ENCODE measurements around the gene ITM2C. TPM values are rescaled to one million over a fixed set of nuclear protein-coding genes. Genes with fewer than 3 reads are reported as not detected.

The ITM2C gene
- total and polyA plus RNA-seq, 2 of the 13 experiments (the other 11 are each of a cell fraction or from before 2014, with no cell fraction given) = 70.5 to 270 TPM

DNA sequence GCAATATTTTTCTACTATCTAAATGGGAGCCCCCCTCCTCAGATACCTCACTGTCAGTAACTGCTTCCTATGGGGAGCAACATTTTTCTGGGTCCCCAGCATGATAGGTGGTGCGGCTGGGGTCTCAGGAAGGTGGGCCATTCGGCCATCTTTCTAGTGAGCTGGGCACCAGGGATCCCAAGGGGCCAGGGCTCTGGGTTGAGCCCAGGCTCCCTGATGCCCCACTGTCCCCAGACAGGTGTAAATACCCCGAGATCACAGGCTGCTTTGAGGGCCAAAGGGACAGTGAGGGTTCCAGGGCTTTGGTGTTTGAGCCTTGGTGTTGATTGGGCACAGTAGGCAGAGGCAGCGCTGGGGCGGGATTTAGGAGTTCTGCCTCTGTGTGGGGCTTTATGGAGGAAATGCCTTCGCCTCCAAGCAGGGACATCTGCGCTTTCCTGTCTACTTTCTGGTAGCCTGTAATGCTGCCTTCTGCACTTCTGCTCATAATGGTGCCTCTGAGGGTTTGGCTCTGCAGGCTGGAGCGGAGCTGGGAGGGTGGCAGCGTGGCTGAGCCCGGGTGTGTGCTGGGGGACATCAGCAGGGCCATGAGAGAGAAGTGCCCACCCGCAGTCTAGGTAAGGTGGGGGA lies 5.3 kb downstream of the ITM2C start:
- TF ChIP-seq, protein P1, sequence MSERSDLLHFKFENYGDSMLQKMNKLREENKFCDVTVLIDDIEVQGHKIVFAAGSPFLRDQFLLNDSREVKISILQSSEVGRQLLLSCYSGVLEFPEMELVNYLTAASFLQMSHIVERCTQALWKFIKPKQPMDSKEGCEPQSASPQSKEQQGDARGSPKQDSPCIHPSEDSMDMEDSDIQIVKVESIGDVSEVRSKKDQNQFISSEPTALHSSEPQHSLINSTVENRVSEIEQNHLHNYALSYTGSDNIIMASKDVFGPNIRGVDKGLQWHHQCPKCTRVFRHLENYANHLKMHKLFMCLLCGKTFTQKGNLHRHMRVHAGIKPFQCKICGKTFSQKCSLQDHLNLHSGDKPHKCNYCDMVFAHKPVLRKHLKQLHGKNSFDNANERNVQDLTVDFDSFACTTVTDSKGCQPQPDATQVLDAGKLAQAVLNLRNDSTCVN (CRISPR knock-in tag; IDR thresholded peaks at IDR 0.05; ENCODE audit: borderline replicate concordance) = no peak
- no peak for TF ChIP-seq TBX3 (IDR thresholded peaks at IDR 0.05; ENCODE audit: borderline replicate concordance)
- no peak for TF ChIP-seq GATA4 (IDR thresholded peaks at IDR 0.05; ENCODE audit: borderline replicate concordance, low read depth)
- no peak for TF ChIP-seq ZNF83 (CRISPR knock-in tag; IDR thresholded peaks at IDR 0.05; ENCODE audit: borderline replicate concordance)
- no peak for TF ChIP-seq HHEX (CRISPR knock-in tag; IDR thresholded peaks at IDR 0.05)
- no peak for TF ChIP-seq ZNF563 (CRISPR knock-in tag; IDR thresholded peaks at IDR 0.05)
- no peak for TF ChIP-seq ZNF570 (CRISPR knock-in tag; IDR thresholded peaks at IDR 0.05; ENCODE audit: borderline replicate concordance)
- TF ChIP-seq, protein P2, sequence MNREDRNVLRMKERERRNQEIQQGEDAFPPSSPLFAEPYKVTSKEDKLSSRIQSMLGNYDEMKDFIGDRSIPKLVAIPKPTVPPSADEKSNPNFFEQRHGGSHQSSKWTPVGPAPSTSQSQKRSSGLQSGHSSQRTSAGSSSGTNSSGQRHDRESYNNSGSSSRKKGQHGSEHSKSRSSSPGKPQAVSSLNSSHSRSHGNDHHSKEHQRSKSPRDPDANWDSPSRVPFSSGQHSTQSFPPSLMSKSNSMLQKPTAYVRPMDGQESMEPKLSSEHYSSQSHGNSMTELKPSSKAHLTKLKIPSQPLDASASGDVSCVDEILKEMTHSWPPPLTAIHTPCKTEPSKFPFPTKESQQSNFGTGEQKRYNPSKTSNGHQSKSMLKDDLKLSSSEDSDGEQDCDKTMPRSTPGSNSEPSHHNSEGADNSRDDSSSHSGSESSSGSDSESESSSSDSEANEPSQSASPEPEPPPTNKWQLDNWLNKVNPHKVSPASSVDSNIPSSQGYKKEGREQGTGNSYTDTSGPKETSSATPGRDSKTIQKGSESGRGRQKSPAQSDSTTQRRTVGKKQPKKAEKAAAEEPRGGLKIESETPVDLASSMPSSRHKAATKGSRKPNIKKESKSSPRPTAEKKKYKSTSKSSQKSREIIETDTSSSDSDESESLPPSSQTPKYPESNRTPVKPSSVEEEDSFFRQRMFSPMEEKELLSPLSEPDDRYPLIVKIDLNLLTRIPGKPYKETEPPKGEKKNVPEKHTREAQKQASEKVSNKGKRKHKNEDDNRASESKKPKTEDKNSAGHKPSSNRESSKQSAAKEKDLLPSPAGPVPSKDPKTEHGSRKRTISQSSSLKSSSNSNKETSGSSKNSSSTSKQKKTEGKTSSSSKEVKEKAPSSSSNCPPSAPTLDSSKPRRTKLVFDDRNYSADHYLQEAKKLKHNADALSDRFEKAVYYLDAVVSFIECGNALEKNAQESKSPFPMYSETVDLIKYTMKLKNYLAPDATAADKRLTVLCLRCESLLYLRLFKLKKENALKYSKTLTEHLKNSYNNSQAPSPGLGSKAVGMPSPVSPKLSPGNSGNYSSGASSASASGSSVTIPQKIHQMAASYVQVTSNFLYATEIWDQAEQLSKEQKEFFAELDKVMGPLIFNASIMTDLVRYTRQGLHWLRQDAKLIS (CRISPR knock-in tag; IDR thresholded peaks at IDR 0.05) = no peak
- TF ChIP-seq HIVEP1 (CRISPR knock-in tag; IDR thresholded peaks at IDR 0.05) = no peak
- TF ChIP-seq ZMYM4 (CRISPR knock-in tag; IDR thresholded peaks at IDR 0.05) = no peak
- no peak for TF ChIP-seq MTA3 (CRISPR knock-in tag; IDR thresholded peaks at IDR 0.05)
- no peak for TF ChIP-seq NFATC3 (CRISPR knock-in tag; IDR thresholded peaks at IDR 0.05)
- TF ChIP-seq ZNF121 (CRISPR knock-in tag; IDR thresholded peaks at IDR 0.05) = no peak
- no peak for TF ChIP-seq NFIC (IDR thresholded peaks at IDR 0.05; ENCODE audit: low read length)
- no peak for TF ChIP-seq PITX1 (CRISPR knock-in tag; IDR thresholded peaks at IDR 0.05)
- TF ChIP-seq NR2C2 (CRISPR knock-in tag; IDR thresholded peaks at IDR 0.05; ENCODE audit: borderline replicate concordance) = no peak
- no peak for TF ChIP-seq FOXO1 (CRISPR knock-in tag; IDR thresholded peaks at IDR 0.05)
- TF ChIP-seq SMARCC2 (IDR thresholded peaks at IDR 0.05) = no peak
- TF ChIP-seq ZNF44 (CRISPR knock-in tag; IDR thresholded peaks at IDR 0.05) = no peak
- Histone ChIP-seq H3K4me1 (ENCODE audit: insufficient read depth, low read length) (peaks cover 22% of the 10 kb centered on the region), H3K4me3 (replicated peaks in 1 of 3; ENCODE audit: insufficient read depth in 1 of 3, low read depth in 2 of 3, low read length in 3 of 3) (no peak overlapping the region), H4K20me1 (ENCODE audit: insufficient read depth, low read length) (peaks cover 9% of the 10 kb centered on the region; the same call in 1 of the 2 replicates), H3K27me3 (ENCODE audit: control insufficient read depth in 1 of 2, insufficient read depth in 2 of 2, low read length in 2 of 2) (no peaks in the 10 kb centered on the region; a peak in 1 of 5 replicates), H3K79me2 (ENCODE audit: insufficient read depth, low read length) (no peaks in the 10 kb centered on the region), H3K9ac (ENCODE audit: insufficient read depth, low read depth, low read length) (no peak overlapping the region), H3K9me3 (ENCODE audit: low read length) (no peaks in the 10 kb centered on the region), H3K4me2 (ENCODE audit: low read depth, low read length) (no peak overlapping the region), H2AFZ (ENCODE audit: low read length) (no peak overlapping the region), H3K36me3 (replicated peaks in 1 of 2; ENCODE audit: control insufficient read depth in 1 of 2, insufficient read depth in 2 of 2, low read length in 2 of 2) (peaks cover 0 to 3% of the 10 kb centered on the region in 2 experiments; a peak in 1 of 5 replicates), H3K27ac (ENCODE audit: extremely low read length, insufficient read depth, low read length) (no peak overlapping the region)
- 95% methylated on average over 9 of the region's 11 CpGs for WGBS (ENCODE audit: low lambda C conversion rate)
- ChIA-PET CTCF (ENCODE audit: low intra/inter-chr PET ratio, low total read pairs) (no interaction called here), POLR2A (no interaction called here)
- no peak for DNase-seq (ENCODE audit: low spot score)
- ATAC-seq = no peak
- in situ Hi-C loops (cut with HindIII; ENCODE audit: extremely low pct_ligation_motif_present, low pct_unique_long_range_greater_than_20kb) (no loop called here), intact Hi-C loops (cut with micrococcal nuclease; ENCODE audit: unreplicated experiment) (loop anchor here (10.0 kb wide), 1 partner anchor 185 kb away; the partner anchor contains the start of gene PSMD1)
- FAIRE-seq = no peak
- BruUV-seq (replicated peaks) = no TSS peak
